CD4-positive, alpha-beta T cell treated with Interferon gamma for 1 hour (primary cell): ENCODE results near the gene CCDC190.
"Not testable (repeated sequence)": the region's sequence is repeated elsewhere in the genome, so short reads cannot be mapped to it uniquely, and the experiment has no call there.

Experiments
- DNase-seq: peaks from one replicate; pipeline ENCODE4 v3.0.0-alpha.2; 2020

CCDC190 gene

DNA sequence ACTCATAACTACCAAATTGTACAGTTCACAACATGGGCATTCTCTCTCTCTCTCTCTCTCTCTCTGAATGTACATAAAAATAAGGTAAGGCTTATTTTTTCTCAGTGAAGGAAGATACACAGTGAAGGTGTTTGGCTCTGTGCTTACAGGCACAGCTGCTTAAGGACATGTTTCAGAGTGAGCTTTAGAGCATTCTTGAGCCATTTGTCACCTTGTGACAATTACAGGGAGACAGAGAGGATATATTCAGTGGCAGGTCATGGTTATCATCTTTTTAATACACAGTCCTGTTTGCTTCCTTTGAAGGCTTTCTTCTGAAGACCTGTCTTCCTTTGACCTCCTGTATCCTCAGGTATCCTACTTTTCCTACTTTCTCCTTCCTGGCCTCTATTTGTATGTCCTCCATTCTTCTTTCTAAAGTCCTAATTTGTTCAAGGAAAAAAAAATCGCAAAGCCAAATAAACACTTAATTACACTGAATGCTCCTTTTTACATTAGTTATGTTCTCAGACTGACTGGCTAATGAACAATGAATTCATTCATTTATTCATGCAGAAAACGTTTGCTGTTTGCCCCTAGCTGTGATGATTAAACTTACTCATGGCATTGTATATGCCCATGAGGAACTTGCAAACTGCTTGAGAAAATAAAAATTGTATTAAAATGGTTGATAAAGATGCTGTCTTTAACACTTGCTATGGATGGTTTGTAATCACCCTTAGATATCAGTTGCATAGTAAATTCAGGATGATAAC is 37.0 kb downstream of the CCDC190 start:
- no peak for DNase-seq

DNA sequence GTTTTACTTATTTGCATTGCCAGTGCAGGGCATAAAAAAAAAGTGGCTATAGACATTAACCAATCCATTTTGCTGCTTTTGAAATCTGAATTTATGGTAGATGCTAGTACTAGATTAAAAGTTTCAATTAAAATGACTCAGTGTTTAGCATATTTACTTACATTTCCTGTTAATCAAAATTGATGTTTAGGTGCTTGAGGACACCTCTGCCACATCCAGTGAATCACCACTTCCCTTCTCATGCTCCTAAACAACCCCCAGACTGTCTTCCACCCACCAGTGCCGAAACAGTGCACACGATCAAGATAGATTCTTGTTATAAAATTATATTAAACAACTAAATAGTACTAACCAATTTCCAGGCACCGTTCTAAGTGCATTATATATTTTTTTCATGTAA is 37.7 kb downstream of the CCDC190 start:
- DNase-seq: no peak

GRCh38 chr1:162822391-162823200 is 38.4 kb downstream of the CCDC190 start:
- DNase-seq: no peak

DNA sequence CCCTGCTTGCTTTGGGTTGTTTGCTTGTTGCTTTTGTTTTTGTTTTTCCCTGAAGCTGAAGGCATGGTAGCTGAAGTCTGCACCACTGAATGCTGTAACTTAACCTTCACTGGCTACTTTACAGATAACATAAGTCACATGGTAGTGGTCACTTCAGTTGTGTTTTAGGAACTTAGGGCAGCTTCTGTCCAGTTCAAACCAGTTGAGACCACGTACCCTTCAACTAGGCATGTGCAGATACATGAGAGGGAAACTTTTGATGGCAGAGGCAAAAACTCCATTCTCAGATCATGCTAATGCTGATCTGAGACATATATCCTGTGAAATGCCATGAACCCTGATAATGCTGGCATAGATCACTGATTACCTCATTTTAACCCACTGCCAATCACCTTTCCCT is 42.3 kb downstream of the CCDC190 start:
- DNase-seq: not testable (repeated sequence)

DNA sequence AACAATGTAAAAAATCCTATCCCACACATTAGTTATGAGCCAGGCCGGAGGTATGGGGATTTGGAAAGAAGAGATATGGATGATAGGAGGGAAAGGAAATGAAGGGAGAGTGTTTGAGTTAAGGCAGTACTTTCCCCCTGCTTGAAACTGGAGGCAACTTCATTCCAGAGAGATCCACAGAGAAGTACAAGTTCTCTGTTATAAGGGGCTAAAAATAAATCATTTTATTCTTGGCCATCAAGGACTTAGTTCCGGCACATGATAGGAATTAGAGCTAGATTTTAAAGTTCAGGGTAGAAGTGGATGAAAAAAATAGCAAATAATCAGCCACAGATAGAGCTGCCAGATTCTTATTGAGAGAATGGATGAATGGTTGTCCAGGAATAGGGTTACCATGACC is 42.8 kb downstream of the CCDC190 start:
- not testable (repeated sequence) for DNase-seq

- not testable (repeated sequence) for DNase-seq
These were observed 48.6 kb downstream of the CCDC190 start for GRCh38 chr1:162812357-162812756.

DNA sequence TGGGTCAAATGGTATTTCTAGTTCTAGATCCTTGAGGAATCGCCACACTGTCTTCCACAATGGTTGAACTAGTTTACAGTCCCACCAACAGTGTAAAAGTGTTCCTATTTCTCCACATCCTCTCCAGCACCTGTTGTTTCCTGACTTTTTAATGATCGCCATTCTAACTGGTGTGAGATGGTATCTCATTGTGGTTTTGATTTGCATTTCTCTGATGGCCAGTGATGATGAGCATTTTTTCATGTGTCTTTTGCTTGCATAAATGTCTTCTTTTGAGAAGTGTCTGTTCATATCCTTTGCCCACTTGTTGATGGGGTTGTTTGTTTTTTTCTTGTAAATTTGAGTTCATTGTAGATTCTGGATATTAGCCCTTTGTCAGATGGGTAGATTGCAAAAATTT is 53.5 kb downstream of the CCDC190 start:
- DNase-seq: not testable (repeated sequence)
